H1 (cell line): ENCODE measurements around the gene RARRES1. TPM values are rescaled to one million over a fixed set of nuclear protein-coding genes. Genes with fewer than 3 reads are reported as not detected.

Experiments used
- CTCF ChIA-PET: fragments of 300-600 bp; sonication (Branson Sonifier 250); formaldehyde crosslinking; loops from one replicate; lab custom pipeline; 2021; ENCODE audit not compliant: partially characterized antibody; lab: Charles Lee
- POLR2A ChIA-PET: fragments of 300-600 bp; sonication (Branson Sonifier 250); formaldehyde crosslinking; loops from one replicate; lab custom pipeline; 2021; ENCODE audit warnings: inconsistent platforms; ENCODE audit not compliant: partially characterized antibody; lab: Charles Lee
- DNase-seq, 2 experiments: peaks; one replicate each; pipeline versions ENCODE4 v3.0.0 to v3.0.0-alpha.2; 2010 to 2022; ENCODE audit warnings: low spot score in 2 of 2, low read depth in 1 of 2, mixed read lengths in 1 of 2
- FAIRE-seq: peaks from 2 replicates; lab custom pipeline; 2011; peaks lifted over from hg19 to GRCh38; lab: Jason Lieb, UNC
- H2AFZ ChIP-seq: 2 replicates; pipeline ENCODE4 v1.8.1; 2012; ENCODE audit warnings: low read length, inconsistent platforms
- H2AK5ac ChIP-seq: 2 replicates; pipeline ENCODE4 v1.6.1; 2013; ENCODE audit warnings: low read depth, low read length
- H2BK120ac ChIP-seq: replicated peaks from 2 replicates; pipeline ENCODE3; 2013; ENCODE audit warnings: low read depth, low read length, inconsistent platforms
- H2BK12ac ChIP-seq: 2 replicates; pipeline ENCODE4 v1.6.1; 2013; ENCODE audit warnings: low read depth, low read length
- H2BK15ac ChIP-seq: 2 replicates; pipeline ENCODE4 v1.6.1; 2013; ENCODE audit warnings: low read length
- H2BK20ac ChIP-seq: 2 replicates; pipeline ENCODE4 v1.6.1; 2013; ENCODE audit warnings: low read length
- H2BK5ac ChIP-seq: 2 replicates; pipeline ENCODE4 v1.6.1; 2013; ENCODE audit warnings: low read depth, low read length
- H3K14ac ChIP-seq: 2 replicates; pipeline ENCODE4 v1.6.1; 2013; ENCODE audit warnings: inconsistent platforms; ENCODE audit not compliant: insufficient read length
- H3K18ac ChIP-seq: 2 replicates; pipeline ENCODE4 v1.6.1; 2013; ENCODE audit warnings: low read length; ENCODE audit errors: extremely low read depth
- H3K23ac ChIP-seq: 2 replicates; pipeline ENCODE4 v1.6.1; 2013; ENCODE audit warnings: inconsistent platforms; ENCODE audit not compliant: insufficient read length
- H3K23me2 ChIP-seq: 2 replicates; pipeline ENCODE4 v1.6.1; 2013; ENCODE audit warnings: low read depth, low read length
- H3K27ac ChIP-seq: 2 replicates; pipeline ENCODE4 v1.6.1; 2011; ENCODE audit warnings: low read depth, low read length, inconsistent platforms
- H3K27me3 ChIP-seq, 4 experiments: replicated peaks in 1 of 4; 1 replicate in 1 of 4; 2 replicates in 3 of 4; pipeline versions ENCODE4 v1.6.1 to v1.8.1; 2011 to 2013; ENCODE audit warnings: low read length in 3 of 4, mild to moderate bottlenecking in 3 of 4, inconsistent platforms in 2 of 4, mixed read lengths in 2 of 4, moderate library complexity in 1 of 4; ENCODE audit not compliant: control insufficient read depth in 3 of 4, insufficient read depth in 3 of 4; ENCODE audit errors: extremely low read depth in 1 of 4
- H3K36me3 ChIP-seq, 4 experiments: 2 replicates each; pipeline versions ENCODE4 v1.6.1 to v1.8.1; 2011 to 2013; ENCODE audit warnings: mild to moderate bottlenecking in 4 of 4, low read length in 3 of 4, moderate library complexity in 2 of 4, control low read depth in 1 of 4, inconsistent platforms in 1 of 4; ENCODE audit not compliant: insufficient read depth in 4 of 4, control insufficient read depth in 2 of 4
- H3K4ac ChIP-seq: replicated peaks from 2 replicates; pipeline ENCODE3; 2013; ENCODE audit warnings: low read length, low read depth, mixed read lengths, inconsistent platforms; ENCODE audit not compliant: insufficient read length
- H3K4me1 ChIP-seq, 4 experiments: replicated peaks in 1 of 4; 1 replicate in 1 of 4; 2 replicates in 3 of 4; pipeline versions ENCODE4 v1.6.1 to v1.8.1; 2011 to 2013; ENCODE audit warnings: low read length in 3 of 4, inconsistent platforms in 2 of 4, mixed read lengths in 1 of 4; ENCODE audit not compliant: insufficient read depth in 4 of 4, control insufficient read depth in 3 of 4
- H3K4me2 ChIP-seq, 2 experiments: 2 replicates each; pipeline versions ENCODE4 v1.6.1 to v1.8.1; 2011 to 2013; ENCODE audit warnings: low read depth in 2 of 2, low read length in 2 of 2, control low read depth in 1 of 2, inconsistent platforms in 1 of 2, mild to moderate bottlenecking in 1 of 2; ENCODE audit not compliant: insufficient read depth in 1 of 2
- H3K4me3 ChIP-seq, 4 experiments: fragments of 200-600, 300-600 bp in 1 of 4; sonication (generic), shearing (Covaris generic), sonication (Bioruptor Twin) in 1 of 4; 2 replicates each; pipeline versions ENCODE4 v1.5.1 to v1.8.1; 2011 to 2016; ENCODE audit warnings: low read length in 4 of 4, low read depth in 3 of 4, control low read depth in 2 of 4, inconsistent platforms in 2 of 4, mild to moderate bottlenecking in 2 of 4, mixed read lengths in 1 of 4, moderate library complexity in 1 of 4; ENCODE audit not compliant: insufficient read depth in 2 of 4; ENCODE audit errors: extremely low read depth in 1 of 4
- H3K56ac ChIP-seq: replicated peaks from 2 replicates; pipeline ENCODE3; 2013; ENCODE audit warnings: low read depth, mild to moderate bottlenecking, mixed read lengths, low read length, inconsistent platforms; ENCODE audit not compliant: insufficient read length
- H3K79me1 ChIP-seq: 2 replicates; pipeline ENCODE4 v1.6.1; 2013; ENCODE audit warnings: low read depth, low read length, control low read depth
- H3K79me2 ChIP-seq, 2 experiments: 2 replicates each; pipeline versions ENCODE4 v1.6.1 to v1.8.1; 2012 to 2013; ENCODE audit warnings: low read length in 2 of 2, mild to moderate bottlenecking in 2 of 2, inconsistent platforms in 1 of 2; ENCODE audit not compliant: insufficient read depth in 2 of 2, control insufficient read depth in 1 of 2
- H3K9ac ChIP-seq, 4 experiments: replicated peaks in 1 of 4; 1 replicate in 1 of 4; 2 replicates in 3 of 4; pipeline versions ENCODE4 v1.6.1 to v1.8.1; 2011 to 2013; ENCODE audit warnings: low read depth in 3 of 4, low read length in 3 of 4, control low read depth in 2 of 4, mild to moderate bottlenecking in 2 of 4, moderate library complexity in 2 of 4, inconsistent platforms in 1 of 4; ENCODE audit errors: extremely low read depth in 1 of 4
- H3K9me3 ChIP-seq, 2 experiments: 2 replicates each; pipeline versions ENCODE4 v1.6.1 to v1.8.1; 2012 to 2013; ENCODE audit warnings: mild to moderate bottlenecking in 2 of 2, moderate library complexity in 2 of 2, control low read depth in 1 of 2, inconsistent platforms in 1 of 2, low read depth in 1 of 2, low read length in 1 of 2, mixed read lengths in 1 of 2; ENCODE audit not compliant: insufficient read depth in 2 of 2
- H4K20me1 ChIP-seq, 2 experiments: replicated peaks in 1 of 2; 2 replicates each; pipeline versions ENCODE3 to v1.8.1; 2011 to 2013; ENCODE audit warnings: inconsistent platforms in 2 of 2, low read length in 2 of 2, mild to moderate bottlenecking in 1 of 2; ENCODE audit not compliant: insufficient read depth in 2 of 2, control insufficient read depth in 1 of 2
- H4K5ac ChIP-seq: 2 replicates; pipeline ENCODE4 v1.6.1; 2013; ENCODE audit warnings: low read length, low read depth, mixed read lengths, inconsistent platforms; ENCODE audit not compliant: insufficient read length
- H4K8ac ChIP-seq: 2 replicates; pipeline ENCODE4 v1.8.0; 2013; ENCODE audit warnings: mild to moderate bottlenecking, moderate library complexity, low read length, inconsistent platforms; ENCODE audit not compliant: insufficient read depth; ENCODE audit errors: extremely low read depth
- H4K91ac ChIP-seq: replicated peaks from 2 replicates; pipeline ENCODE3; 2013; ENCODE audit warnings: low read length, mixed read lengths, inconsistent platforms; ENCODE audit not compliant: insufficient read length
- KDM5A ChIP-seq: fragments of 200-600 bp; IDR thresholded peaks from 2 replicates; pipeline ENCODE4 v1.7.1; 2012; ENCODE audit warnings: mild to moderate bottlenecking, low read length, inconsistent platforms, mixed read lengths
- RNF2 ChIP-seq: fragments of 200-900, 300-1000 bp; sonication (generic); IDR thresholded peaks from 2 replicates; pipeline ENCODE4 v1.7.1; 2016; ENCODE audit warnings: borderline replicate concordance, low read depth, mild to moderate bottlenecking, antibody characterized with exemption, low read length; ENCODE audit not compliant: poor library complexity, severe bottlenecking; ENCODE audit errors: missing control alignments
- SP2 ChIP-seq: IDR thresholded peaks from 2 replicates; pipeline ENCODE4 v1.6.1; 2012; ENCODE audit warnings: mild to moderate bottlenecking, low read length, inconsistent platforms
- WGBS, 2 experiments: shearing (Covaris generic) in 1 of 2; methylation state at CpG; one replicate each; pipeline versions ENCODE4 v1.1.6 to v1.1.7; 2013 to 2015; ENCODE audit warnings: low lambda C conversion rate in 2 of 2, mixed read lengths in 2 of 2, inconsistent platforms in 1 of 2, low coverage in 1 of 2, missing lambda C conversion rate in 1 of 2; ENCODE audit not compliant: insufficient replicate concordance in 2 of 2, insufficient coverage in 1 of 2, insufficient read length in 1 of 2; ENCODE audit errors: extremely low coverage in 1 of 2, missing lambda C conversion rate in 1 of 2; 5-methylcytosine and 5-hydroxymethylcytosine counted together
- polyA plus RNA-seq, 7 experiments: library from polyadenylated mRNA; depleted of rRNA in 3 of 7; stranded (reverse) in 5 of 7; unstranded in 2 of 7; fragments of >200 nt in 5 of 7; fragments of 200-250 nt in 2 of 7; gene quantifications; 1 replicate in 5 of 7; 2 replicates in 1 of 7; 4 replicates in 1 of 7; pipeline versions ENCODE4 v1.2.1 to v1.2.3, GENCODE V29; 2011 to 2013; ENCODE audit warnings: missing spikeins in 2 of 7, mixed read lengths in 2 of 7
- total RNA-seq: library from RNA; stranded (reverse); fragmentation: NEBNext Ultra II Directional; extraction: Animal tissue kit (Norgen Biotek cat#: 25700); gene quantifications from 2 replicates; pipeline ENCODE4 v1.2.1, GENCODE V29; 2021

The RARRES1 gene
- total and polyA plus RNA-seq, 2 of the 8 experiments (the other 6 are each of a cell fraction or from before 2014, with no cell fraction given), result 0.26 to 0.71 TPM

- 93% methylated on average over 3 of the region's 3 CpGs; no CpG with 5 or more reads in 1 of the 2 experiments for WGBS, 2 experiments
- ChIA-PET POLR2A (no interaction called here), CTCF (interaction anchor here (0.9 to 1.5 kb wide), 5 partner anchors 17 to 233 kb away, joined by 3 to 6 read pairs (median 3); no protein-coding TSS in a partner anchor)
- no peak overlapping the region for H2AK5ac ChIP-seq
- no peak overlapping the region for H4K5ac ChIP-seq
- H3K14ac ChIP-seq, result no peak overlapping the region
- no peaks in the 10 kb centered on the region for H4K20me1 ChIP-seq
- no peak overlapping the region for H4K91ac ChIP-seq
- no peak overlapping the region for H3K4me3 ChIP-seq
- H3K9ac ChIP-seq, result no peak overlapping the region
- H3K4me1 ChIP-seq, result peaks cover 3 to 7% (median 7%) of the 10 kb centered on the region in 4 experiments; a peak in 4 of 7 replicates
- no peak overlapping the region for H3K4ac ChIP-seq
- no peaks in the 10 kb centered on the region for H3K36me3 ChIP-seq
- H3K79me1 ChIP-seq, result no peaks in the 10 kb centered on the region
- no peak overlapping the region for H2BK20ac ChIP-seq
- no peak overlapping the region for H3K27ac ChIP-seq
- no peak overlapping the region for H3K23ac ChIP-seq
- FAIRE-seq (no peak), DNase-seq (no peak)
- H2BK120ac ChIP-seq, result no peak overlapping the region
- no peak overlapping the region for H4K8ac ChIP-seq
- no peak overlapping the region for H3K56ac ChIP-seq
- no peaks in the 10 kb centered on the region for H3K79me2 ChIP-seq
- H3K27me3 ChIP-seq, result no peaks in the 10 kb centered on the region
- no peak overlapping the region for H3K4me2 ChIP-seq
- H2BK12ac ChIP-seq, result no peak overlapping the region
- H3K18ac ChIP-seq, result no peak overlapping the region
- H2BK5ac ChIP-seq, result no peak overlapping the region
- TF ChIP-seq SP2 (no peak), KDM5A (no peak), RNF2 (no peak)
- no peak overlapping the region for H2AFZ ChIP-seq
- no peaks in the 10 kb centered on the region for H3K23me2 ChIP-seq
- no peaks in the 10 kb centered on the region for H3K9me3 ChIP-seq
- no peak overlapping the region for H2BK15ac ChIP-seq
These were observed 39.7 kb upstream of the RARRES1 start for GRCh38 chr3:158771982-158772381.
